OCI-LY1 (cell line): ENCODE results near the gene C5orf24.

Experiments used
- CTCF ChIP-seq: fragments of 200-600 bp; sonication (generic), shearing (Covaris generic); IDR thresholded peaks from 2 replicates; pipeline ENCODE4 v1.5.1; 2017; ENCODE audit warnings: mild to moderate bottlenecking, antibody characterized with exemption, low read length, moderate library complexity, mixed read lengths
- EZH2 ChIP-seq: fragments of 200-600 bp; sonication (generic), shearing (Covaris generic); IDR thresholded peaks from 2 replicates; pipeline ENCODE4 v1.8.0; 2017; ENCODE audit warnings: borderline replicate concordance, mixed run types, mild to moderate bottlenecking, antibody characterized with exemption, low read length, moderate library complexity, mixed read lengths

DNA sequence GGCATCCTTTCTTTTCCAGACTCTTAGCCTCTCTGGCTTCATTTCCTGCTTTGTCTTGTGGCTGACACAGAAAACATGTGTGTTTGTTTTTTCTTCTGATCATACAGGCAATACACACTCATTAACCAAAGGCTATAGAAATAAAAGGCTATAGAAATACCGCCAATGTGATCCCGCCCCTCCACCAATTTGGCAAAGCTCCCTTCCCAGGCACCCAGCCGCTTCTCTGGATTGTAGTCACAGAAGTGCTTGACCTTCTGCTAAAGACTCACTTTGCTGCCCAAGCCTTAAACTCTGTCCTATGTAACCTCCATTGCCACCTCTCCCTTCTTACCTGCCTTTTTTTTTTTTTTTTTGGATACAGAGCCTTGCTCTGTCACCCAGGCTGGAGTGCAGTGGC lies 33.7 kb downstream of the C5orf24 start:
- TF ChIP-seq CTCF: no peak
- no peak for TF ChIP-seq EZH2
